ENCODE data around the gene CCL5. TPM values are rescaled to one million over a fixed set of nuclear protein-coding genes. Genes with fewer than 3 reads are reported as not detected.

CCL5 gene
- total RNA-seq, 1 donor from 2014 or later, result not detected

- no peak for FAIRE-seq
- DNase-seq (ENCODE audit: low spot score in 2 of 2), result no peak
Measured at GRCh38 chr17:35870906-35871819, 9.0 kb downstream of the CCL5 start.

GRCh38 chr17:35868737-35869136, 11.4 kb downstream of the CCL5 start, which contains the start of gene HEATR9:
TSS of gene HEATR9 (minus strand) at chr17:35868891. CDS start at chr17:35868742, 149 bp downstream.
- FAIRE-seq, result no peak
- no peak for DNase-seq (ENCODE audit: low spot score in 2 of 2)

GRCh38 chr17:35867574-35867973, 12.6 kb downstream of the CCL5 start:
- no peak for DNase-seq (ENCODE audit: low spot score in 2 of 2)
- FAIRE-seq, result no peak

GRCh38 chr17:35866341-35866950, 13.7 kb downstream of the CCL5 start:
- FAIRE-seq (no peak), DNase-seq (ENCODE audit: low spot score in 2 of 2) (no peak)

- DNase-seq (ENCODE audit: low spot score in 2 of 2) (no peak), FAIRE-seq (no peak)
Measured at GRCh38 chr17:35865412-35866340, 14.5 kb downstream of the CCL5 start.

- no peak for FAIRE-seq
- no peak for DNase-seq (ENCODE audit: low spot score in 2 of 2)
Measured at GRCh38 chr17:35864853-35865252, 15.3 kb downstream of the CCL5 start.

GRCh38 chr17:35856603-35857002, 23.6 kb downstream of the CCL5 start:
- FAIRE-seq (no peak), DNase-seq (ENCODE audit: low spot score in 2 of 2) (no peak)

GRCh38 chr17:35855965-35856364, 24.2 kb downstream of the CCL5 start:
- FAIRE-seq (no peak), DNase-seq (ENCODE audit: low spot score in 2 of 2) (no peak)

GRCh38 chr17:35849469-35850348, 30.5 kb downstream of the CCL5 start:
- DNase-seq (ENCODE audit: low spot score in 2 of 2), result peak in 1 of 2 donors; percentile 40
- FAIRE-seq, result no peak

- no peak for FAIRE-seq
- no peak for DNase-seq (ENCODE audit: low spot score in 2 of 2)
Measured at GRCh38 chr17:35847633-35848373, 32.4 kb downstream of the CCL5 start.

- FAIRE-seq (no peak), DNase-seq (ENCODE audit: low spot score in 2 of 2) (no peak)
Measured at GRCh38 chr17:35847006-35847405, 33.2 kb downstream of the CCL5 start.

- DNase-seq (ENCODE audit: low spot score in 2 of 2), result no peak
- FAIRE-seq, result no peak
Measured at GRCh38 chr17:35846055-35846809, 33.9 kb downstream of the CCL5 start.

- FAIRE-seq, result no peak
- DNase-seq (ENCODE audit: low spot score in 2 of 2), result no peak
Measured at GRCh38 chr17:35844547-35844946, 35.6 kb downstream of the CCL5 start.

GRCh38 chr17:35843698-35844097, 36.5 kb downstream of the CCL5 start:
- no peak for FAIRE-seq
- no peak for DNase-seq (ENCODE audit: low spot score in 2 of 2)

GRCh38 chr17:35842239-35842638, 37.9 kb downstream of the CCL5 start:
- DNase-seq (ENCODE audit: low spot score in 2 of 2), result no peak
- FAIRE-seq, result no peak

- DNase-seq (ENCODE audit: low spot score in 2 of 2), result no peak
- FAIRE-seq, result no peak
Measured at GRCh38 chr17:35841505-35841904, 38.7 kb downstream of the CCL5 start.

- no peak for FAIRE-seq
- no peak for DNase-seq (ENCODE audit: low spot score in 2 of 2)
Measured at GRCh38 chr17:35841101-35841500, 39.1 kb downstream of the CCL5 start.

- FAIRE-seq, result no peak
Measured at GRCh38 chr17:35825206-35825605, 55.0 kb downstream of the CCL5 start.

More at GRCh38 chr17:35825206-35825605, 55.0 kb downstream of the CCL5 start:
- no peak for DNase-seq (ENCODE audit: low spot score in 2 of 2)
